ENCODE data around the gene MCTP2.

Gene MCTP2, protein sequence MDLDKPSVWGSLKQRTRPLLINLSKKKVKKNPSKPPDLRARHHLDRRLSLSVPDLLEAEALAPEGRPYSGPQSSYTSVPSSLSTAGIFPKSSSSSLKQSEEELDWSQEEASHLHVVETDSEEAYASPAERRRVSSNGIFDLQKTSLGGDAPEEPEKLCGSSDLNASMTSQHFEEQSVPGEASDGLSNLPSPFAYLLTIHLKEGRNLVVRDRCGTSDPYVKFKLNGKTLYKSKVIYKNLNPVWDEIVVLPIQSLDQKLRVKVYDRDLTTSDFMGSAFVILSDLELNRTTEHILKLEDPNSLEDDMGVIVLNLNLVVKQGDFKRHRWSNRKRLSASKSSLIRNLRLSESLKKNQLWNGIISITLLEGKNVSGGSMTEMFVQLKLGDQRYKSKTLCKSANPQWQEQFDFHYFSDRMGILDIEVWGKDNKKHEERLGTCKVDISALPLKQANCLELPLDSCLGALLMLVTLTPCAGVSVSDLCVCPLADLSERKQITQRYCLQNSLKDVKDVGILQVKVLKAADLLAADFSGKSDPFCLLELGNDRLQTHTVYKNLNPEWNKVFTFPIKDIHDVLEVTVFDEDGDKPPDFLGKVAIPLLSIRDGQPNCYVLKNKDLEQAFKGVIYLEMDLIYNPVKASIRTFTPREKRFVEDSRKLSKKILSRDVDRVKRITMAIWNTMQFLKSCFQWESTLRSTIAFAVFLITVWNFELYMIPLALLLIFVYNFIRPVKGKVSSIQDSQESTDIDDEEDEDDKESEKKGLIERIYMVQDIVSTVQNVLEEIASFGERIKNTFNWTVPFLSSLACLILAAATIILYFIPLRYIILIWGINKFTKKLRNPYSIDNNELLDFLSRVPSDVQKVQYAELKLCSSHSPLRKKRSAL

DNA sequence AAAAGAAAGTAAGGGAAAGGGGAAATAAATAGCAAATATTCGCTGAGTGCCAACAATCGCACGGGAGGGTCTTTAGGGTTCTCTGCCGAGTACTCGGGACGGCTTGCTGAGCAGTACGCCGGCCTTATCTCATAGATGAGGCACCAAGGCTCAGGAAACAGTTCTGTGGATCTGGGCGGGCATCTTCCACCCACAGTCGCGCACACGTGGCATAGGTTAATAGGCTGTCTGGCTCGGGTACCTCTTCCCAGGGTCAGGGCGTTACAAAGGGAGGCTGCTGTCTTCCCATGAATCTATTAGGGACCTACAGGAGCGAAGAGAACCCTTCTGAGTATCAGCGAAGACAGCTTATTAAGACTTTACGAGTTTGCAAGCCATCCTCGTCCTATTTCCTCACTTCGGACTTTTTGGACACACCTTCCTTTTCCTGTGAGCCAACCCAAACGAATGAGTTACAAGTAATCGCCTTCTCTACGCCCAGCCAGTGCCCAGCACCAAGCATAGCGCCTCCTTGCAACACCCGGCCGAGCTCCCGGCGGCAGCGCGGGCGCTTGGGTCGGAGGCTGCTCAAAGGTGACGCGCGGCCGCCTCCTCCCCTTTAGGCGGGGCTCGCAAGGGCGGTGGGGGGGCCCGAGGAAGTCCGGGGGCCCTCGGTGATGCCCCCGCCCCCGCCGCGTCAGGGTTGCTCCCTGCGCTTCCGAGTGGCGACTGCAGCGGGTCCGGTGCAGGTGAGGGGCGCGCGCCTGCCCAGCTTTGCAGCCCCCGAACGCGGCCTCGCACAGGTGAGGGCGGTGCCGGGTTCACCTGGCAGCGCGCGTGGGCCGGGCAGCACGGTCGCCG, at the start of gene MCTP2:
Gene MCTP2, plus strand, starts transcription at position 679 of the 840 bp plus-strand sequence. CDS start 66,705 bp downstream, outside the sequence.
- DNase-seq, result no peak

DNA sequence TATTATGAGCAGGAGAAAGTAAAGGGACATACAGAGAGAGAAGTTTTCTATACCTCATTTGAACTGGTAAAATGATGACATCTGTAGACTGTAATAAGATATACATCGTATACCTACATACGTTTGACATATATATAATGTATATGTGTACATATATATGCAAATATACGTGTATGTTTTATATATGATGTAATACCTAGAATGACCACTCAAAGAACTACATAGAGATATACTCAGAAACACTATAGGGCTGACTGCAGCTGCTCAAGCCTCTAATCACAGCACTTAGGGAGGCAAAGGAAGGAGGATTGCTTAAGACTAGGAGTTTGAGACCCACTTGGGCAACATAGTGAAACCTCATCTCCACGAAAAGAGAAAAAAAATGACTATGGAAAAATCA, 48.5 kb upstream of the MCTP2 start:
- DNase-seq, result no peak

GRCh38 chr15:94185547-94186236, 45.7 kb upstream of the MCTP2 start:
- no peak for DNase-seq

GRCh38 chr15:94186770-94187331, 44.5 kb upstream of the MCTP2 start:
- no peak for DNase-seq

DNA sequence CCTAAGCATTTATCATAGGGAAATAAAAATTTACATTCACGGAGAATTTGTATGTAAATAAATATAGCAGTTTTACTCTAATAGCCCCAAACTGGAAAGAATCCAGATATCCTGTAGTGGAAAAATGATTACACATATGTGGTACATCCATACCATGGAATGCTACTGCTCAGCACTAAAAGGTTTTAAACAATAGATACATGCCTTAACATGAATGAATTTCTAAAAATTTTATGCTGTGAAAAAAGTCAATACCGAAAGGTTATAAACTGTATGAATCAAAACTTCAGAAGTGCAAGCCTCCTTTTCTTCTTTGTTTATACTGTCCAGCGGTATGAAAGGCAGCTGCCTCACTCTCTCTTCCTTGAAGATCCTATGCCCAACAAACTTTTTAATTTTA, 37.5 kb upstream of the MCTP2 start:
- DNase-seq, result no peak

DNA sequence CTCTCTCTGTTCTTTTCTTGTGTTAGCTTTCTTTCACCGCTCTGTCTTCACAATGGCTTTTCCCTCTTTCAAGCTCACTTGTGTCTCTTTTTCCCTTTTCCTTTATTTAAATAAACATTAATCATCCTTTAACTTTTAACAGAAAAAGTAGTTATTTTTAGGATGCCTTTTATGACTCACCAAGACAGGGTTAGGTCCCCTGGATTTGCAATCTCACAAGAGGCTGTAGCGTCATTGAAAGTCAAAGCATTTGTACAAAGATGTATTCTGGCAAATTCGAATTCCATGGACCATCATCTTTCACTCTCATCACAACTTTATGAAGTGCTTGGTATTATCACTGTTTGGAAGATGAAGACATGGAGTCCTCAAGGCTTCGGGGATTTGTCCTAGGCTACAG, 34.8 kb upstream of the MCTP2 start:
- DNase-seq, result no peak

DNA sequence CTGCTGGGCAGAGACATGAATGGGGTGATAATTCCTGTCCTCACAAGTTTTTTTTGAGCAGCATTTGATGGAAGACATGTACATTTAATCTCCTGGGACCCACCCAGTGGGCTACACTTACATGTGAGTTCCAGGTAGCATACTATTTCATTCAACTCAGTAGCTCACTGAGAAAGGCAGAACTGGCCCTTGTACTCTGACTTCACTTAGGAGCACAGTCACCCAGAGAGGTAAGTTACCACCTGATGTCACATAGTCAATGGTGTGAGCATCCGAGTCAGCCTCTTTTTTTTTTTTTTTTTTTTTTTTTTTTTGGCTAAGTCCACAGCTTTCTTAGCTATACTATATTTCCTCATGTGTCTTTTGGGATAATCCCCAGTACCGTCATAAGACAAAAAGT, 32.7 kb upstream of the MCTP2 start:
- DNase-seq, result no peak

- DNase-seq, result no peak
Measured at GRCh38 chr15:94199725-94200124, 31.6 kb upstream of the MCTP2 start.

- DNase-seq, result no peak
Measured at GRCh38 chr15:94203306-94203705, 28.1 kb upstream of the MCTP2 start.

- no peak for DNase-seq
Measured at GRCh38 chr15:94205366-94205765, 26.0 kb upstream of the MCTP2 start.

DNA sequence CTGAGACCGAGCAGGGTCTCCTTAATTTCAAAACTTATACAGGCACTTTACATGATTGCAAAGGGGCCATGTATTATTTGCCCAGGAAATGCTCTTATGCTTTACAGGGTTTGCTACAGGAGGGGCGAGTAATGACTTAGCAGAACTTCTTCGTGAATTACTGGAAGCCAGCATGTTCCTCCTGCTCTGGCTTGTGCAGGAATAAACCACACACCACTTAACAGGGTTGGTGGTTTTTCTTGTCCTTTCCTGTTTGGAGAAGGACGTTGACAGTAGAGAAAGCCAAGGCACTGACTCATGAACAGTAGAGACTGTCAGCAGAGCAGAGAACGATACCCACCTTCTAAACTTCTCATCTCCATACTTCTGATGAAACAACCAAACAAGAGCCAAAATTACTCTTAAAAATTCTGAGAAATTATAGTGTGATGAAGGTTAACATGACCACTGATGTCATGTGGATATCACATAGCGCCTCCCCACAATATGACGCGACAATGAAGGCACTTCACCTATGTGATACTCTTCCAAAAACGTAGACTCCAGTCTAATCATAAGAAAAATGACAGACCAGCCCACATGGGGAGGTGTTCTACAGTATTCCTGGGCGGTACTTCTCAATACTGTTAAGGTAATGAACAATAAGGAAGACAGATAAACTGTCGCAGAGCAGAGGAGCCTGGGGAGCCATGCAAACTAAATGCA, 24.7 kb upstream of the MCTP2 start:
- DNase-seq, result no peak

- no peak for DNase-seq
Measured at GRCh38 chr15:94212291-94212690, 19.1 kb upstream of the MCTP2 start.

DNA sequence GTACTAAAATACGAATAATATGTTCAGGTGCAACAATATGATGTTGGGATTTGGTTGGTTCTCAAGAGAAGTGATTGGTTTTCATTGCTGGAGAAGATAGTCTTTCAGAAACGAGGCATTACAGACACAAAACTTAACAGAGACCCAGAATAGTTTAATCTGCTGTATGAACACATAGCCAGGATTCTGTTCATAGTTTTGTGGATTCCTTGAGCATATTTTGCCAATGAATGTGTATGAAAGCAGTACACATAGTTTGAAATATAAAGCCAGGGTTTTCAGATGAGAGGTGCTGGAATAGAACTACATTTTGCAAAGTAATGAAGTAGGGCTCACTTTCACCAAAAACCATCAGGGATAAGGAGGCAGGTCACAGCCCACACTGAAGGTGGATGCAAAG, 5.7 kb upstream of the MCTP2 start:
- DNase-seq, result no peak

DNA sequence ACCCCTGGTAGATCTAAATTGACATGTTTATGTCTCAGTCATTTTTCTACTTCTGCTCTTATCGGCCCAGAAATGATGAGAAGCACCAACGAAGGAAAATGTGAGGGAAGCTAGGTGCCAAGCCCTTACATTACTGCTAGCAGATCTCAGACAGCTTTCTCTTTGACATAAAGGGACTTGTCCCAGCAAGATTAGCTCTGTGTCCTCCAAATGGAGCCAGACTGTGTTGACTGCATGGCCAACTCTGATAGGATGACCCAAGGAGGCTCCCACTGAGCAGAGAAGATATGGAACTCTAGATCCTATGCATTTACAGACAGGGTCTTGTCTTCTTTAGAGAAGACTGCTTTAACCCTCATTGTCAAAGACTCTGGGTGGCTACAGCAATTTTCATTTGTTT, 2.8 kb upstream of the MCTP2 start:
- DNase-seq, result no peak

- no peak for DNase-seq
Measured at GRCh38 chr15:94229591-94230369, 1.6 kb upstream of the MCTP2 start.

GRCh38 chr15:94230431-94230882, 904 bp upstream of the MCTP2 start:
- no peak for DNase-seq

DNA sequence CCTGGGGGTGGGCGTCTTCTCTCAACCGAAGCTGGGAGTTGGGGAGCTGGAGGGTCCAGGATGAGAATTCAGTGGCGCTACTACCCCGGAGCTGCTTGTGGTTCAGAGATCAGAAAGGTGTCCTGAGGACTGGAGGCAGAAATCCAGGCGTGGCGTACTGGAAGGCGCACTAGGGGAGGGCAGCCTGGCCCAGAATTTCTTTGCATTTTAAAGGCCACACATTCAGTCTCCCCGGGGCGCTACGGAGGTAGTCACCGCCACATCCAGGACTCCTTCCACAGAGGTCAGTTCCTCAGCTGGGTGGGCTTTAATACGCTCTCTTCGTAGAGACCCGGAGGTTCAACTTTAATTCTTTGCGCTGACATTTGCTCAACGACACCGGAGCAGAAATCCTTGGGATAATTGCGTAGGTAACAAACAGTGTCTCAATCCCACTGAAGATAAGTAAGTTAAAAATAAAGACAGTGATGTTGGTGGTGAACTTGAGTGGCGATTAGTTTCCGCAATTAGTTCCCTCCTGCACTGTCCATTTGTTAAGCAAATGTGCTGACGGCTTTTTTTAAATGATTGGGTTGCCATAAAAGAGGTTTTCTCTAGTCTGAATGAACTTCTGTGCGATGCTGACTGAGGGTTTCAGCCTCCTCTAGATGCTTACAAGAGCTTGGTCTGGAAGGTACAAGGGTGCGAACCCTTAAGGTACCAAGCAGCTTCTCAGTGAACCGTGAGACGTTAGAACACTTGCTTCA, 535 bp downstream of the MCTP2 start:
- no peak for DNase-seq

DNA sequence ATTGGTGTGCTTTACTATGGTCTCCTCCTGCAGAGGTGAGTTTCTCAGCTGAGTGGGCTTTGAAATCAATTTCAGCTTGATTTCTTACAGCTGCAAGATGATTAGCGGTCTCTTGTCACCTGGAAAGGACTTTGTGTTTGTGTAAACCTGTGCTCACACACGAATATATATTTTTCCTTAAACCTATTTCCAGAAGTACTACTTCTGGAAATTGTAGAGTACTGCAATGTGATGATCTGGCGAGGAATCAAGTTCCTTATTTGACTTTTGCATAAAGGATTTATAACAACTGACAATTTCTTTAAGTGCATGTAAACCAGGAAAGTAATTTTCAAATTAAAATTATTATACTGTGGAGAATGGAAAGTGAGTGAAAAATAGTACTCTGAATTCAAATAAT, 2.1 kb downstream of the MCTP2 start:
- DNase-seq, result no peak

- DNase-seq, result no peak
Measured at GRCh38 chr15:94234300-94234699, 2.9 kb downstream of the MCTP2 start.

DNA sequence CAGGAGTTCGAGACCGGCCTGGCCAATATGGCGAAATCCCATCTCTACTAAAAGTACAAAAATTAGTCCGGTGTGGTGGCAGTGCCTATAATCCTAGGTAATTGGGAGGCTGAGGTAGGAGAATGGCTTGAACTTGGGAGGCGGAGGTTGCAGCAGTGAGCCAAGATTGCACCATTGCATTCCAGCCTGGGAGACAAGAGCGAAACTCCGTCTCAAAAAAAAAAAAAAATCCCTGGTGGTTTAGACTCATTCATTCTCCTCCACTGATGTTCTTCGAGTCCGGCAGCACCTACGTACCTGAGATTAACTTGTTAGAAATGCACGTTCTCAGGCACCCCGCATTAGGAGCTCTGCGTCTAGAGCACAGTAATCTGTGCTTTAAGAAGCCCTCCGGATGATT, 3.7 kb downstream of the MCTP2 start:
- DNase-seq, result no peak

Data from DMS79 treated with DMSO at 0.1 percent for 48 hours (cell line).